Upper lobe of left lung (tissue), 4 donors: ENCODE results near the gene KDSR.

Source experiments
- CTCF ChIP-seq, 6 experiments: fragments of 450-650 bp in 4 of 6; fragments of 200-600 bp in 2 of 6; sonication (generic) in 2 of 6; IDR thresholded peaks; one replicate each; pipeline ENCODE4 v1.5.1; 2016 to 2019; ENCODE audit warnings: antibody characterized with exemption in 6 of 6
- POLR2AphosphoS5 ChIP-seq, 2 donors: sonication (generic); formaldehyde crosslinking; IDR thresholded peaks; one replicate each; pipeline ENCODE4 v1.5.1; 2017; ENCODE audit warnings: antibody characterized with exemption in 2 of 2

GRCh38 chr18:63288311-63288710 is 78.7 kb downstream of the KDSR start:
- TF ChIP-seq POLR2AphosphoS5 (IDR thresholded peaks at IDR 0.05) (no peak), CTCF (IDR thresholded peaks at IDR 0.05) (no peak)
